GM10847 (cell line): ENCODE results near the gene MAGI1.

ENCODE experiments used
- POLR2A ChIP-seq: IDR thresholded peaks from 2 replicates; pipeline ENCODE4 v1.6.1; 2011; ENCODE audit not compliant: insufficient read length; ENCODE audit errors: extremely low read depth

Gene MAGI1

GRCh38 chr3:65723011-65723410 is 315.7 kb downstream of the MAGI1 start:
- no peak for TF ChIP-seq POLR2A

- no peak for TF ChIP-seq POLR2A
Observed at GRCh38 chr3:65720989-65721737, 317.6 kb downstream of the MAGI1 start.

- TF ChIP-seq POLR2A = no peak
Observed at GRCh38 chr3:65717676-65718346, 320.9 kb downstream of the MAGI1 start.

- TF ChIP-seq POLR2A = no peak
Observed at GRCh38 chr3:65716071-65716751, 322.5 kb downstream of the MAGI1 start.

- no peak for TF ChIP-seq POLR2A
Observed at GRCh38 chr3:65714134-65714533, 324.6 kb downstream of the MAGI1 start.

- no peak for TF ChIP-seq POLR2A
Observed at GRCh38 chr3:65713016-65713415, 325.7 kb downstream of the MAGI1 start.

GRCh38 chr3:65712140-65712539 is 326.6 kb downstream of the MAGI1 start:
- TF ChIP-seq POLR2A = no peak

- TF ChIP-seq POLR2A = no peak
Observed at GRCh38 chr3:65706776-65707568, 331.7 kb downstream of the MAGI1 start.

GRCh38 chr3:65706301-65706700 is 332.4 kb downstream of the MAGI1 start:
- no peak for TF ChIP-seq POLR2A

- TF ChIP-seq POLR2A = no peak
Observed at GRCh38 chr3:65703820-65704219, 334.9 kb downstream of the MAGI1 start.

- TF ChIP-seq POLR2A = no peak
Observed at GRCh38 chr3:65703026-65703425, 335.7 kb downstream of the MAGI1 start.

- TF ChIP-seq POLR2A = no peak
Observed at GRCh38 chr3:65702202-65702601, 336.5 kb downstream of the MAGI1 start.

- no peak for TF ChIP-seq POLR2A
Observed at GRCh38 chr3:65701516-65701915, 337.2 kb downstream of the MAGI1 start.

GRCh38 chr3:65689436-65689835 is 349.3 kb downstream of the MAGI1 start:
- TF ChIP-seq POLR2A = no peak

GRCh38 chr3:65687741-65688140 is 351.0 kb downstream of the MAGI1 start:
- no peak for TF ChIP-seq POLR2A
